GM19023 (cell line): ENCODE measurements around the gene TPGS2.
A peak's percentile ranks its signal among the peaks of the same experiment; 100 is the strongest.
"Not testable (repeated sequence)": the region's sequence is repeated elsewhere in the genome, so short reads cannot be mapped to it uniquely, and the experiment has no call there.

Experiments used
- ATAC-seq: cut with Tn5 transposase; IDR thresholded peaks from one replicate; pipeline ENCODE4 v1.9.1; 2021; ENCODE audit warnings: mild to moderate bottlenecking, moderate library complexity; ENCODE audit not compliant: unreplicated experiment

Gene TPGS2, protein sequence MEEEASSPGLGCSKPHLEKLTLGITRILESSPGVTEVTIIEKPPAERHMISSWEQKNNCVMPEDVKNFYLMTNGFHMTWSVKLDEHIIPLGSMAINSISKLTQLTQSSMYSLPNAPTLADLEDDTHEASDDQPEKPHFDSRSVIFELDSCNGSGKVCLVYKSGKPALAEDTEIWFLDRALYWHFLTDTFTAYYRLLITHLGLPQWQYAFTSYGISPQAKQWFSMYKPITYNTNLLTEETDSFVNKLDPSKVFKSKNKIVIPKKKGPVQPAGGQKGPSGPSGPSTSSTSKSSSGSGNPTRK

GRCh38 chr18:36828630-36829361 is at the start of gene TPGS2, which contains the start of gene KIAA1328:
TPGS2 (minus strand) TSS chr18:36829002; CDS start chr18:36828767, 235 bp downstream.
KIAA1328 (plus strand) TSS chr18:36829127; CDS start chr18:36829139, 12 bp downstream.
- peak; percentile 94 for ATAC-seq

GRCh38 chr18:36873826-36874225 is 45.0 kb upstream of the TPGS2 start:
- not testable (repeated sequence) for ATAC-seq

GRCh38 chr18:36872329-36872728 is 43.5 kb upstream of the TPGS2 start:
- ATAC-seq, result no peak

DNA sequence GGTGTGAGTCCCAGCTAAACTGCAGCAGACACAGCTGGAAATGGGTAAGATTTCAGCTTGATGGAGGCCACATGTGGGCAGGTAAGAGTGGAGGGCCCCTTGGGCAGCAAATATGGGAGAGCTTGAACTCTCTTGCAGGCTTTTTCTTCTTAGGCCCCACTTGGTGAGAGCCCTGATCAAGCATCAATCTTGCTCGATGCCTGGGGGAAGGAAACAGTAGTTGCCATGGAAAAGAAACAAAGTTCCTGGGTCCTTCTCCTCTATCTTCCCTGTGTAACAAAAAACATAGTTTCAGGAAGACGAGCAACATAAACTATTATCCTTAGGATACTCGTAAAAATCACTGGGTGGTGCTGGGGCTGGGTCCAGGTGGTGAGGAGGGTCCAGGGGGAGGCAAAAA is 43.0 kb upstream of the TPGS2 start:
- ATAC-seq, result no peak

GRCh38 chr18:36867056-36867455 is 38.3 kb upstream of the TPGS2 start:
- ATAC-seq, result no peak

GRCh38 chr18:36862182-36862581 is 33.4 kb upstream of the TPGS2 start:
- ATAC-seq, result no peak

GRCh38 chr18:36856815-36857214 is 28.0 kb upstream of the TPGS2 start:
- ATAC-seq, result no peak

- ATAC-seq, result no peak
Measured at GRCh38 chr18:36851202-36851590, 22.4 kb upstream of the TPGS2 start.

DNA sequence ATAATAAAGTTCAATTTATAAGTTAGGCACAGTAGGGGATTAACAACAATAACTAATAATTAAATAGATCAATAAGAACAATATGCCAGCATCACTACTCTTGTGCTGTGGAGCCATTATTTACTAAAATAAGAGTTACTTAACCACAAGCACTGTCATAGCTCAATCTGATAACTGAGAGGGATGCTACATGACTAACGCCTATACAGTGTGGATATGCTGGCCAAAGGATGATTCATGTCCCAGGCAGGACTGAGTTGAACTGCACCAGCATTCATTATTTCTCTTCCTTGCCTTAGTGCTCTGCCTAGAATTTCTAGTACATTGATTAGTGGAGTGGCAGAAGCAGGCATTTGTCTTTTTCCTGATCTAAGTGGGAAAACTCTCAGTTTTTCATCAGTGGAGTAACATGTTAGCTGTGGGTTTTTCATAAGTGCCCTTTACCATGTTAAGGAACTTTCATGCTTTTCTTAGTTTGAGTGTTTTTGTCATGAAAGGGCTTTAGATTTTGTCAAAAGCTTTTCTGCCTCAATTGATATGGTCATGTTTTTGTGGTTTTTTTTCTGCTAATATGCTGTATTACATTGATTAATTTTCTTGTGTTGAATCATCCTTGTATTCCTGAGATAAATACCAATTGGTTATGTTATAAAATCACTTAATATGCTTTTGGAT is 21.9 kb upstream of the TPGS2 start:
- no peak for ATAC-seq

- ATAC-seq, result no peak
Measured at GRCh38 chr18:36849288-36850006, 20.6 kb upstream of the TPGS2 start.

DNA sequence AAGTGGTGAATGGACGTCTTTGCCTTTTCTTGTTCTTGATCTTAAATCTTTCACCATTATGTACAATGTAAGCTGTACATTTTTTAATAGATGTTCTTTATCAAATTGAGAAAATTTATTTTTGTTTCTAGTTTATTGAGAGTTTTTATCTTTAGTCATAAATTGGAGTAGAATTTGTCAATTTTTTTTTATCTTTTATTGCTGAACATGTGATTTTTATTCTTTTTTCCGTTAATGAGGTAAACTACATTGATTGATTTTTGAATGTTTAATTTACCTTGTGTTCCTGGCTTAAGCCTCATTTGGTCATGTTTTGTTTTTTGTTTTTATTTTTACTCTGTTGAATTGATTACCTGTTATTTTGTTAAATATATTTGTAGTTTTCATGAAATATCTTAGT is 19.8 kb upstream of the TPGS2 start:
- no peak for ATAC-seq

DNA sequence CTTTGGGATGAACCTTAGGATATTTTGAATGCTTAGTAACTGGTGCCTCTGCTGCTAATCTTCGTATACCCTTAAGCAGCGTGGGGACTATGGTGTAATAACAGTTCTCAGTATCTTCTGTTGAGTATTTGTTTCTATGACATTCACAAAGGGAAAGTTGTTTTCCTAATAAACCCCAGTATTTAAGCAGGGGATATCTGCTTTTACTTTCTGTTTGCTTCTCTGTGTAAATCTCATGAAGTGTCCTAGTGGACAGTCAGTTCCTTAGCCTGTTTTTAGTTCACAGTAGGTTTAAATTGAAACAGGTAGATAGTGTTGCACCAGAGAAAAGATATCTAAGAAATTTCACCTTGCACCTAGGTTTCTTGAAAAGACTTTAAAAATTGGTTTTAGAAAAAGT is 15.0 kb upstream of the TPGS2 start:
- no peak for ATAC-seq

DNA sequence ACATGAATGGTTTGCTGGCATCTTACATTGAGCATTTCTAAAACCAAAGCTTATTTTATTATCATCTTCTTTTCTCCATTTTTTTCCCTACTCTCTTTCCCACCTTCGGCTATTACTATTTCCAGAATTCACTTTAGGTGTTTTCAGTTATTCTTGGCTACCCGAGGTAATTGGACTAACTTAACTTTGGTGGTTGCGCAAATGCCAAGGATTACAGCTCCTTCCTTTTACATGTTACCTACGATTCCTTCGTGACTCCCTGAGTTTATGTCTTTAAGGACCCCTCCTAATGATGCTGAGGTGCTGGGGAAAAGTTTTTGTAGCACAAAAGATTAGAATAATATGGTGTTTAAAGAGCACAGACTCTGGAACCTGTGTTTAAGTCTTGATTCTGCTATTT is 14.4 kb upstream of the TPGS2 start:
- ATAC-seq, result no peak

DNA sequence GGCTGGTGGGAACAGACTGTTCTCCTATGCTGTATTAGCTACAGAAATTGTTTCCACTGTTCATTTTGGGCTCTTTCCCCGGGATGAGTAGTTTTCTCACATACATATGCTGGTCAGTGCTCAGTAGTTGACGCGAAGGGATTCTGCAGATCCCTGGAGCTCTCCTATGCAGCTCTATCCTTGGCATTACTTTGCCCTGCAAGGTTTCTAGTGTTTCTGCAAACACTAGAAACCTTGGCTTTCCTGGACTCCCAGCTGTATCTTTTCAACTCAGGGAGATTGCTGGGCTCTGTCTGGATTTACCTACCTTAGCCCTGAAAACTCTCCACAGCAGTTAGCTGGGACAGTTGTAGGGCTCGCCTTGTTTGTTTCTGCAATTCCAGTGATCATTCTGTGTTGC is 11.0 kb upstream of the TPGS2 start:
- no peak for ATAC-seq

- ATAC-seq, result no peak
Measured at GRCh38 chr18:36835927-36836326, 7.1 kb upstream of the TPGS2 start.

DNA sequence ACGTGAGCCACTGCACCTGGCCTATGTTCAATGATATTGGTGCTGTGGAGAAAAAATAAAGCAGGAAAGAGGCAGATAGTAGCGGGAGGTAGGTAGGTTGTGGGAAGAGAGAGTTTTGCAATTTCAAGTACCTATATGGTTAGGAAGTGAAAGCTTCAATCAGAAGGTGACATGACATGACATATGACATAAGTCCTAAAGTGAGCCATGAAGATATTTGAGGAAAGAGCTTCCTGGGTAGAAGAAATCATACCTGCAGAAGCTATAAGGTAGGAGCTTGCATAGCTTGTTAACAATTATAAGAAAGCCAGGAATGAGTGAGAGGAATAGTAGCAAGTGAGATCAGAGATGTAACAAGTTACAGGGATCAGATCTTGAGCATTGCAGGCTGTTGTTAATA is 4.3 kb upstream of the TPGS2 start:
- no peak for ATAC-seq

- no peak for ATAC-seq
Measured at GRCh38 chr18:36831139-36831538, 2.3 kb upstream of the TPGS2 start.

DNA sequence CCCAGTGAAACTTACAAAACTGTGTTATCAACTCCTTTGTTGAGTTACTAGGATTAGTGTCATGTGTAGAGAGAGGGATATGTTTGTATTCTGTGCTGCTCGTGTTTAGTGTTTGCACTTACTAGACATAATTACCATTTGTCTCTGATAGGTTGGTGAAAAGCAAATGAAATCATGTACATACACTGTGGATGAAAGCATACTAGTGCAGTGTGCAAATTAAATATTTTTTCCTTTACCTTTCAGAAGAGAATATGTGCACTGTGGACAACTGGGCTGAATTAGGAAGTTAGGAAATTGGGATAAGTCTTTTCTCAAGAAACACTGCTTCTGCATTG is 1.3 kb upstream of the TPGS2 start:
- ATAC-seq, result no peak

- ATAC-seq, result no peak
Measured at GRCh38 chr18:36829362-36830157, 758 bp upstream of the TPGS2 start.

DNA sequence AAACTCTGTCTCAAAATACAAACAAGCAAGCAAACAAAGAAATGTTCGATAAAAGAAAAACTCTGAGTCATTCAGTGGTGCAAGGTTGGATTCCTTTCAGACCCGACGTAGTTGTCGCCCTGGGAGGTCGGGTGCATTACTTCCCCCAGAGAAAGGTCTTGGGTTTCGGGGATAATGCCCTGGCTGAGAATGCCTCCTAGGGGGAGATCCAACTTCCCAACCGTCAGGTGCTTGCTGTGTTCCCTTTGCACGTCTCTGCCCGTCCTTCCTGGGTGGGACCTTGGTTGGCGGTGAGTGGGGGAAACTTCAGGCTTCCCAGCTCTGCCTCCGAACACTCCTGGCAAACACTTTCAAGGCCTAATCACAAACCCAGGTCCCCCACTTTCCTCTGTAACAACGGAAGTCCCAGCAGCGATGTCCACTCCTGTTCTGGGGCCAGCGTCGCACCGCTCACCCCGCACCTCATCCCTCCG is 609 bp downstream of the TPGS2 start:
- ATAC-seq, result peak; percentile 0
